HCT116 (cell line): ENCODE results near the gene KLHL10. TPM values are rescaled to one million over a fixed set of nuclear protein-coding genes. Genes with fewer than 3 reads are reported as not detected.
A peak's percentile ranks its signal among the peaks of the same experiment; 100 is the strongest.
"Not testable (repeated sequence)": the region's sequence is repeated elsewhere in the genome, so short reads cannot be mapped to it uniquely, and the experiment has no call there.

Experiments
- ATAC-seq: fragments of 200-7000 bp; cut with Tn5 transposase; 2 replicates; pipeline ENCODE4 v1.9.1; 2020; ENCODE audit warnings: mild to moderate bottlenecking, moderate library complexity
- BruUV-seq: library from RNA; stranded (reverse); fragments of 400-500 nt; replicated peaks from 2 replicates; lab custom pipeline; 2021; lab: Mats Ljungman, UMichigan
- CTCF ChIA-PET: fragments of 300-600 bp; sonication (Branson Sonifier 250); formaldehyde crosslinking; loops from one replicate; lab custom pipeline; 2021; ENCODE audit warnings: antibody characterized with exemption; lab: Charles Lee
- POLR2A ChIA-PET: fragments of 300-600, 350-600 bp; sonication (Branson Sonifier 250); formaldehyde crosslinking; loops from one replicate; lab custom pipeline; 2021; ENCODE audit warnings: antibody characterized with exemption; lab: Charles Lee
- RAD21 ChIA-PET, 2 experiments: fragments of 300-600 bp; sonication (Branson Sonifier 250); formaldehyde crosslinking; loops; one replicate each; lab custom pipeline; 2023; ENCODE audit warnings: low total read pairs in 2 of 2; ENCODE audit not compliant: uncharacterized antibody in 2 of 2, unreplicated experiment in 2 of 2, low non-redundant PET in 1 of 2; lab: Charles Lee
- DNase-seq: peaks from one replicate; pipeline ENCODE4 v3.0.0-alpha.2; 2010; ENCODE audit warnings: low read depth, low spot score
- H2AFZ ChIP-seq: fragments of 200-600 bp; shearing (Covaris generic), sonication (generic); 2 replicates; pipeline ENCODE4 v1.6.1; 2017; ENCODE audit warnings: low read depth, mixed run types, mixed read lengths, antibody characterized with exemption, low read length; ENCODE audit not compliant: poor library complexity, severe bottlenecking
- H3K27ac ChIP-seq: 2 replicates; pipeline ENCODE4 v1.5.1; 2012; ENCODE audit warnings: low read depth, low read length
- H3K27me3 ChIP-seq: fragments of 200-600 bp; sonication (generic); 2 replicates; pipeline ENCODE4 v1.6.1; 2016; ENCODE audit warnings: mixed run types, low read length, mixed read lengths; ENCODE audit not compliant: insufficient read depth
- H3K36me3 ChIP-seq, 2 experiments: fragments of 200-500 bp in 1 of 2; fragments of 200-600 bp in 1 of 2; sonication (Bioruptor generic) in 1 of 2; sonication (generic) in 1 of 2; 2 replicates each; pipeline versions ENCODE4 v1.5.1 to v1.6.1; 2014 to 2016; ENCODE audit warnings: low read length in 2 of 2, inconsistent platforms in 1 of 2, mixed read lengths in 1 of 2, mixed run types in 1 of 2; ENCODE audit not compliant: insufficient read depth in 2 of 2, control insufficient read depth in 1 of 2
- H3K4me1 ChIP-seq, 2 experiments: fragments of 200-600 bp in 1 of 2; sonication (generic) in 1 of 2; 2 replicates each; pipeline versions ENCODE4 v1.5.1 to v1.6.1; 2012 to 2017; ENCODE audit warnings: low read length in 2 of 2, inconsistent platforms in 1 of 2, mild to moderate bottlenecking in 1 of 2, mixed read lengths in 1 of 2, mixed run types in 1 of 2, moderate library complexity in 1 of 2; ENCODE audit not compliant: insufficient read depth in 2 of 2, control insufficient read depth in 1 of 2
- H3K4me2 ChIP-seq: fragments of 200-600 bp; sonication (generic); 2 replicates; pipeline ENCODE4 v1.6.1; 2017; ENCODE audit warnings: mixed run types, low read length, mixed read lengths
- H3K4me3 ChIP-seq, 2 experiments: fragments of 200-600 bp in 1 of 2; sonication (generic) in 1 of 2; replicated peaks in 1 of 2; 2 replicates each; pipeline ENCODE4 v1.5.1; 2011 to 2016; ENCODE audit warnings: low read length in 2 of 2, control low read depth in 1 of 2, low read depth in 1 of 2, mild to moderate bottlenecking in 1 of 2, mixed read lengths in 1 of 2, mixed run types in 1 of 2
- H3K79me2 ChIP-seq: fragments of 200-600 bp; sonication (generic); 2 replicates; pipeline ENCODE4 v1.6.1; 2017; ENCODE audit warnings: mild to moderate bottlenecking, mixed run types, low read length, moderate library complexity, mixed read lengths; ENCODE audit not compliant: insufficient read depth
- H3K9ac ChIP-seq: fragments of 200-600 bp; sonication (generic); 2 replicates; pipeline ENCODE4 v1.6.1; 2016; ENCODE audit warnings: low read length, mixed read lengths
- H3K9me2 ChIP-seq: fragments of 200-600 bp; sonication (generic), shearing (Covaris generic); 2 replicates; pipeline ENCODE4 v1.6.1; 2017; ENCODE audit warnings: mixed run types, mild to moderate bottlenecking, moderate library complexity; ENCODE audit not compliant: insufficient read depth
- H3K9me3 ChIP-seq, 2 experiments: fragments of 200-500 bp in 1 of 2; fragments of 200-600 bp in 1 of 2; sonication (Bioruptor generic) in 1 of 2; sonication (generic) in 1 of 2; 2 replicates each; pipeline ENCODE4 v1.6.1; 2014 to 2017; ENCODE audit warnings: low read length in 2 of 2, mixed read lengths in 2 of 2, inconsistent platforms in 1 of 2, low read depth in 1 of 2, mild to moderate bottlenecking in 1 of 2, mixed run types in 1 of 2, moderate library complexity in 1 of 2; ENCODE audit not compliant: control insufficient read depth in 1 of 2, insufficient read depth in 1 of 2
- H4K20me1 ChIP-seq: fragments of 200-600 bp; sonication (generic), shearing (Covaris generic); 2 replicates; pipeline ENCODE4 v1.6.1; 2017; ENCODE audit warnings: mixed run types, mild to moderate bottlenecking, moderate library complexity; ENCODE audit not compliant: insufficient read depth
- CEBPB ChIP-seq: IDR thresholded peaks from 2 replicates; pipeline ENCODE4 v1.6.1; 2012; ENCODE audit warnings: low read depth
- EGR1 ChIP-seq: IDR thresholded peaks from 2 replicates; pipeline ENCODE4 v1.6.1; 2012; ENCODE audit warnings: low read depth
- ELF1 ChIP-seq: IDR thresholded peaks from 2 replicates; pipeline ENCODE4 v1.6.1; 2012; ENCODE audit warnings: low read depth, borderline replicate concordance
- EZH2 ChIP-seq: fragments of 200-600 bp; sonication (generic); IDR thresholded peaks from 2 replicates; pipeline ENCODE4 v1.6.1; 2017; ENCODE audit warnings: antibody characterized with exemption, mixed run types
- EZH2phosphoT487 ChIP-seq: fragments of 200-600 bp; IDR thresholded peaks from 2 replicates; pipeline ENCODE4 v1.6.1; 2018; ENCODE audit warnings: antibody characterized with exemption, borderline replicate concordance
- JUND ChIP-seq: IDR thresholded peaks from 2 replicates; pipeline ENCODE4 v1.6.1; 2012
- SRF ChIP-seq: IDR thresholded peaks from 2 replicates; pipeline ENCODE4 v1.6.1; 2012; ENCODE audit warnings: low read depth
- ZFX ChIP-seq: fragments of 450-650 bp; IDR thresholded peaks from 2 replicates; pipeline ENCODE4 v1.6.1; 2017
- ZNF274 ChIP-seq: fragments of 200-500 bp; sonication (Bioruptor generic); IDR thresholded peaks from 2 replicates; pipeline ENCODE4 v1.6.1; 2014; ENCODE audit warnings: mild to moderate bottlenecking, low read depth, low read length, inconsistent platforms
- intact Hi-C: fragments of 100-400 bp; cut with micrococcal nuclease; formaldehyde crosslinking; loops from 2 replicates; pipeline ENCODE4 v1.10.0; 2022
- total RNA-seq: library from RNA; stranded (reverse); gene quantifications from one replicate; pipeline ENCODE4 v1.2.1, GENCODE V29; 2021; ENCODE audit not compliant: unreplicated experiment
- TF ChIP-seq, protein P1 (sequence below), 3 experiments: fragments of 200-600 bp in 1 of 3; sonication (generic) in 1 of 3; IDR thresholded peaks in 2 of 3; conservative IDR thresholded peaks in 1 of 3; 2 replicates each; pipeline ENCODE4 v1.5.1; 2012 to 2017; ENCODE audit warnings: low read depth in 2 of 3, low read length in 2 of 3, antibody characterized with exemption in 1 of 3, borderline replicate concordance in 1 of 3, control low read depth in 1 of 3, mild to moderate bottlenecking in 1 of 3, mixed read lengths in 1 of 3, mixed run types in 1 of 3, moderate library complexity in 1 of 3; ENCODE audit not compliant: insufficient read depth in 1 of 3
- TF ChIP-seq, protein P2 (sequence below): IDR thresholded peaks from 2 replicates; pipeline ENCODE4 v1.6.1; 2012; ENCODE audit warnings: low read depth

KLHL10 gene
- total RNA-seq, 1 experiment from 2014 or later: not detected

DNA sequence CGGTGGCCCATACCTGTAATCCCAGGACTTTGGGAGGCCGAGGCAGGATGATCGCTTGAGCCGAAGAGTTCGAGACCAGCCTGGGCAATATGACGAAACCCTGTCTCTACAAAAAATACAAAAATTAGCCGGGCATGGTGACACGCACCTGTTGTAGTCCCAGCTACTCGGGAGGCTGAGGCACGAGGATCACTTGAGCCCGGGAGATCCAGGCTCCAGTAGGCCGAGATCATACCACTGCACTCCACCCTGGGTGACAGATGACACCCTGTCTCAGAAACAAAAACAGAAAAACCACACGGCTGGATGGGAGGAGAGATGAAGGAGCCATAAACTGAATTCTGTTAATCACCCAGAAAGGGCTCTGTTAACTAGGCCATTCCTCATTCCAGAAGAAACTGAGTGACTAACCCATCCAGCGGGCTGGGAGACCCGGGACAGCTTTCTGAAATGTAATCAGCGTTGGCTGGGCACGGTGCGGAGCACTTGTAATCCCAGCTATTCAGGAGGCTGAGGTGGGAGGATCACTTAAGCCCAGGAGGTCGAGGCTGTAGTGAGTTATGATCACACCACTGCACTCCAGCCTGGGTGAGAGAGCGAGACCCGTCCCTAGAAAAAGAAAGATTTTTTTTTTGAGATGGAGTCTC is 952 bp upstream of the KLHL10 start:
- peaks cover 22% of the 10 kb centered on the region for H3K79me2 ChIP-seq
- RAD21 ChIA-PET: no interaction called here
- H3K4me2 ChIP-seq: peak overlapping the region; percentile 81
- peak overlapping the region; percentile 78 to 86 for H3K4me3 ChIP-seq
- peaks cover 8 to 12% of the 10 kb centered on the region in 2 experiments; a peak in 2 of 4 replicates for H3K36me3 ChIP-seq
- H3K27me3 ChIP-seq: no peaks in the 10 kb centered on the region
- H3K4me1 ChIP-seq: peaks cover 4 to 15% of the 10 kb centered on the region in 2 experiments; a peak in 3 of 4 replicates
- TF ChIP-seq EZH2phosphoT487: no peak
- no peak for TF ChIP-seq CEBPB
- no peak for TF ChIP-seq EZH2
- no peak for TF ChIP-seq EGR1
- TF ChIP-seq, protein P1, sequence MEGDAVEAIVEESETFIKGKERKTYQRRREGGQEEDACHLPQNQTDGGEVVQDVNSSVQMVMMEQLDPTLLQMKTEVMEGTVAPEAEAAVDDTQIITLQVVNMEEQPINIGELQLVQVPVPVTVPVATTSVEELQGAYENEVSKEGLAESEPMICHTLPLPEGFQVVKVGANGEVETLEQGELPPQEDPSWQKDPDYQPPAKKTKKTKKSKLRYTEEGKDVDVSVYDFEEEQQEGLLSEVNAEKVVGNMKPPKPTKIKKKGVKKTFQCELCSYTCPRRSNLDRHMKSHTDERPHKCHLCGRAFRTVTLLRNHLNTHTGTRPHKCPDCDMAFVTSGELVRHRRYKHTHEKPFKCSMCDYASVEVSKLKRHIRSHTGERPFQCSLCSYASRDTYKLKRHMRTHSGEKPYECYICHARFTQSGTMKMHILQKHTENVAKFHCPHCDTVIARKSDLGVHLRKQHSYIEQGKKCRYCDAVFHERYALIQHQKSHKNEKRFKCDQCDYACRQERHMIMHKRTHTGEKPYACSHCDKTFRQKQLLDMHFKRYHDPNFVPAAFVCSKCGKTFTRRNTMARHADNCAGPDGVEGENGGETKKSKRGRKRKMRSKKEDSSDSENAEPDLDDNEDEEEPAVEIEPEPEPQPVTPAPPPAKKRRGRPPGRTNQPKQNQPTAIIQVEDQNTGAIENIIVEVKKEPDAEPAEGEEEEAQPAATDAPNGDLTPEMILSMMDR (IDR thresholded peaks at IDR 0.05 in 2 of 3, conservative IDR thresholded peaks at IDR 0.05 in 1 of 3; ENCODE audit: borderline replicate concordance in 1 of 3, insufficient read depth in 1 of 3, low read depth in 2 of 3, low read length in 2 of 3): no peak
- no peak for TF ChIP-seq ELF1
- no peak for TF ChIP-seq JUND
- TF ChIP-seq ZNF274: no peak
- no peak for TF ChIP-seq ZFX
- no peak for TF ChIP-seq SRF
- TF ChIP-seq, protein P2, sequence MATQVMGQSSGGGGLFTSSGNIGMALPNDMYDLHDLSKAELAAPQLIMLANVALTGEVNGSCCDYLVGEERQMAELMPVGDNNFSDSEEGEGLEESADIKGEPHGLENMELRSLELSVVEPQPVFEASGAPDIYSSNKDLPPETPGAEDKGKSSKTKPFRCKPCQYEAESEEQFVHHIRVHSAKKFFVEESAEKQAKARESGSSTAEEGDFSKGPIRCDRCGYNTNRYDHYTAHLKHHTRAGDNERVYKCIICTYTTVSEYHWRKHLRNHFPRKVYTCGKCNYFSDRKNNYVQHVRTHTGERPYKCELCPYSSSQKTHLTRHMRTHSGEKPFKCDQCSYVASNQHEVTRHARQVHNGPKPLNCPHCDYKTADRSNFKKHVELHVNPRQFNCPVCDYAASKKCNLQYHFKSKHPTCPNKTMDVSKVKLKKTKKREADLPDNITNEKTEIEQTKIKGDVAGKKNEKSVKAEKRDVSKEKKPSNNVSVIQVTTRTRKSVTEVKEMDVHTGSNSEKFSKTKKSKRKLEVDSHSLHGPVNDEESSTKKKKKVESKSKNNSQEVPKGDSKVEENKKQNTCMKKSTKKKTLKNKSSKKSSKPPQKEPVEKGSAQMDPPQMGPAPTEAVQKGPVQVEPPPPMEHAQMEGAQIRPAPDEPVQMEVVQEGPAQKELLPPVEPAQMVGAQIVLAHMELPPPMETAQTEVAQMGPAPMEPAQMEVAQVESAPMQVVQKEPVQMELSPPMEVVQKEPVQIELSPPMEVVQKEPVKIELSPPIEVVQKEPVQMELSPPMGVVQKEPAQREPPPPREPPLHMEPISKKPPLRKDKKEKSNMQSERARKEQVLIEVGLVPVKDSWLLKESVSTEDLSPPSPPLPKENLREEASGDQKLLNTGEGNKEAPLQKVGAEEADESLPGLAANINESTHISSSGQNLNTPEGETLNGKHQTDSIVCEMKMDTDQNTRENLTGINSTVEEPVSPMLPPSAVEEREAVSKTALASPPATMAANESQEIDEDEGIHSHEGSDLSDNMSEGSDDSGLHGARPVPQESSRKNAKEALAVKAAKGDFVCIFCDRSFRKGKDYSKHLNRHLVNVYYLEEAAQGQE: no peak
- H3K9me3 ChIP-seq: no peaks in the 10 kb centered on the region
- no peaks in the 10 kb centered on the region for H3K9me2 ChIP-seq
- no peaks in the 10 kb centered on the region for H4K20me1 ChIP-seq
- peak overlapping the region; percentile 29; the same call in 1 of the 2 replicates for H3K27ac ChIP-seq
- intact Hi-C loops: no loop called here
- DNase-seq (no peak), ATAC-seq (no peak)
- 0 out of 2 replicates have a peak overlapping the region, but pooled peaks have one; percentile 21 for H3K9ac ChIP-seq
- CTCF ChIA-PET: no interaction called here
- peak overlapping the region; percentile 76 for H2AFZ ChIP-seq
- no TSS peak for BruUV-seq
- POLR2A ChIA-PET: no interaction called here

DNA sequence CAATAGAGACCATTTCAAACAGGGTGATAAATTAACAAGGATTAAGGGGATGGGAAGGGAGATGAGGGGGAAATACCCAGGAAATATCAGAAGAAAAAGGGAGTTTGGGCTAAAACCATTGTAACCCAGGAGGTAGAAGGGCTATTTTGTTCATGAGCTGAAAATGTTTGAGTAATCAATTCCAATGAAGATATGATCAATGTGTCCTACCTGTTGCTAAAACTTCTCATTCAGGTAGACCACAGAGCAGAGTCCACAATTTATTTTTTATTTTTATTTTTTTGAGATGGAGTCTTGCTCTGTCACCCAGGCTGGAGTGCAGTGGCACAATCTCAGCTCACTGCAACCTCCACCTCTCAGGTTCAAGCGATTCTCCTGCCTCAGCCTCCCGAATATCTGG is 1.8 kb downstream of the KLHL10 start:
- POLR2A ChIA-PET: not testable (repeated sequence)

More for the DNA sequence above, 1.8 kb downstream of the KLHL10 start:
- RAD21 ChIA-PET, ATAC-seq, BruUV-seq, H3K36me3 ChIP-seq, DNase-seq, H3K27ac ChIP-seq, H3K9ac ChIP-seq, H3K9me2 ChIP-seq, CTCF ChIA-PET, H3K9me3 ChIP-seq, intact Hi-C loops, H4K20me1 ChIP-seq, H3K4me3 ChIP-seq, H2AFZ ChIP-seq, H3K4me2 ChIP-seq, H3K27me3 ChIP-seq: not testable (repeated sequence)
- peaks cover 4 to 15% of the 10 kb centered on the region in 2 experiments; a peak in 3 of 4 replicates for H3K4me1 ChIP-seq
- H3K79me2 ChIP-seq: peaks cover 14% of the 10 kb centered on the region
